CD1c-positive myeloid dendritic cell (primary cell): ENCODE data around the gene PTGER3.

Experiments
- DNase-seq: peaks from one replicate; pipeline ENCODE4 v3.0.0-alpha.2; 2016; ENCODE audit errors: extremely low spot score

Gene PTGER3

DNA sequence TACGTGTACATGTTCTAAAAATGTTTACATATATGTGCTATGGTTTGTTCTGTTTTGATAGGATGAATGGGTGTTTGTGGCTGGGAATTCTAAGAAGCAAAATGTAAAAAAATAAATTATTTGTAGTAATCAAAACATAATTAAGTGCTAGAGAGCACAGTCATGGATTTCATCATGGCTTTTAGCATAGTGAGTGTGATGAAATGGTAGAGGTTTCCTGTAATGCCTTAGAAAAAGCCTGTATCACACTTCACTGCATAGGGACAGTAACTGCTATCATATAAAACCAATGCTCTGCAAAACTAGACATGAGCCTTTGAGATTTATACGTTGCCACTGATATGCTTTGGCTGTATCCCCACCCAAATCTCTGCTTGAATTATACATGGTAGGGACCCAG is 99.8 kb downstream of the PTGER3 start:
- no peak for DNase-seq

DNA sequence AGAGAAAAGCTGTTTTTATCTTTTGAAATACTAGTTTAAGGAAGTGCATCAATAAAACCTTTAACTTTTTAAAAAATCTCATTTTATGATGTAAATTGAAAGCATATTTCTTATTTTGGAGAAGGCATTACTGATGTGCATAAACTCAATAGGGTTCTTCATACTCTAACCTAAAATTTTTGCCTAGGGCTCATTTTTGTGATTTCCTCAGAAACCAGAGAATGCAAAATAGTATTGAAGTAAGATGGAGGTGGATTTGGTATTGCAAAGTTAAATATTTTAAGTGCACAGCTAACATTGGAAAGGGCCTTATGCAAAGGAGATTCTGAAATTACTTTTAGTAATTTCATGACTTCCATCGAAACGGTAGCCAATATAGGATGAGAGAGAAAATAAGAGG is 101.9 kb downstream of the PTGER3 start:
- DNase-seq, result no peak

DNA sequence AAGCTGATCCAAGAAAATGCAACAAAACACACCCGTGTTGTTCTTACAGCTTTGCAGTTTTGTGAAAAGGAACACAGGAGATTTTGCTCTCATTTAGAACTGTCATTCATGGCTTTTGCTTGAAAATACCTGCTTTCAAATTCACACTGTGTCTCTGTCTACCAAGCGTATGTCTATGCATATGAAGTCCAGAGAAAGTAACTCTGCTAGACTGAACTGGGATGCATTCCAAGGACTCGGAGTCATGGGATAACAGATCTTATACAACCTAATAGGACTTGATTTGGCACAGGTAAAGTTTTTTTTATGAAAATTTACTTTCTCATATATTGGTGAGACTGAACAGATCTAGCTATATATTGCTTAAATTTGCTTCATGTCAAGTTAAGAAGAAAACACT is 102.4 kb downstream of the PTGER3 start:
- DNase-seq, result no peak

DNA sequence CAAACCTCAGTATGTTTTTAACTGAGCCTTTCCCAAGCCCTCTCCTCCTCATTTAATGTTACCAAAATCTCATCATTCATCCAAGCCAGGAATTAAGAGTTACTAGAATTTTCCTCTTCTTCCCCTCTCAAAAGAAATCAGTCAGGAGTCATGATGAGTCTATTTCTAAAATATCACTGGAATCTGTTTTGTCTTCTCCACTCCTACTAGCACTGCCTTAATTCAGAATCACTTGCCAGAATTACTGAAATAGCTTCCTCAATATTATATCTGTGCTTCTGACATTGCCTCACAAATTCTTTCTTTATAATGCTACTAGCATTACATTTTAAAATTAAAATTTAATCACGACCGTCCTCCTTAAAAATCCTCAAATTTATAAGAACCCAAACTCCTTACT is 106.1 kb downstream of the PTGER3 start:
- no peak for DNase-seq

DNA sequence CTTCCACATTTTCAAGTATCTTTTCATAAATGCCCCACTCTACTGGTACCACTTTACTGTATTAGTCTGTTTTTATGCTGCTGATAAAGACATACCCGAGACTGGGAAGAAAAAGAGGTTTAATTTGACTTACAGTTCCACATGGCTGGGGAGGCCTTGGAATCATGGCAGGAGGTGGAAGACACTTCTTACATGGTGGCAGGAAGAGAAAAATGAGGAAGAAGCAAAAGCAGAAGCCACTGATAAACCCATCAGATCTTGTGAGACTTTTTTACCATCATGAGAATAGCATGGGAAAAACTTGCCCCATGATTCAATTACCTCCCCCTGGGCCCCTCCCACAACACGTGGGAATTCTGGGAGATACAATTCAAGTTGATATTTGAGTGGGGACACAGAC is 107.2 kb downstream of the PTGER3 start:
- peak; percentile 4 for DNase-seq

DNA sequence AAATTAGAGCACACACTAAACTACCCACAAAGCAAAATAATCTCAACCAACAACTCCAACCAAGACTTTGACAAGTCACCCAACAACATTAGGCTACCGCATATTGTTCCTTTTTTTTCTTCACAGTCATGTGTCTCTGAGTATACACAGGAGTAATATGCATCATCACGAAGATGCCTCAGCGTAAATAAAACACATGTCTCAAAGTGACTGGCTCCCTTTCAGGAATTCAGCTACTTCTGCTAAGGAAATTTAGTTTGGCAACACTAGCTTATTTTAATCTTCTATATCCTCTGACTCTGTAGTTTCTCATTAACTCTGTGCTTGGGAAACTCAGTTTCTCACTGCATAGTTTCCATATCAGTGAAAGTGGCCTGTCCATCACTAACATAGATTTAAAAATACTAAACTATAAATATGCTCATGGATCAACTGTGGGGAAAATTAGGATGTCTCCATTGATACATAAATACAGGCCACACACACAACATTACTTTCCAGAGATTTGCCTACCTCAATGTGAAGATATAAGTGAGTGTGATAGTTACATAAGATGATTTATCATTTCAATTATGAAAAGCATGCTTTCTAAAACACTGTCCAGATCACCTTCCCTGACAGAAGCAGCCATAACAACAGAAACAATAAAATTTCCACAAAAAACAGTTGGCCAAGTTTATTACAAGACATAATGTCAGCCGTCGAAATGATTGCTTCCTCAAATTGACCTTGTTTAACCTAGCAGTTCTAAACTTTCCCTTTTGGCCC is 113.2 kb downstream of the PTGER3 start:
- DNase-seq, result peak; percentile 30

DNA sequence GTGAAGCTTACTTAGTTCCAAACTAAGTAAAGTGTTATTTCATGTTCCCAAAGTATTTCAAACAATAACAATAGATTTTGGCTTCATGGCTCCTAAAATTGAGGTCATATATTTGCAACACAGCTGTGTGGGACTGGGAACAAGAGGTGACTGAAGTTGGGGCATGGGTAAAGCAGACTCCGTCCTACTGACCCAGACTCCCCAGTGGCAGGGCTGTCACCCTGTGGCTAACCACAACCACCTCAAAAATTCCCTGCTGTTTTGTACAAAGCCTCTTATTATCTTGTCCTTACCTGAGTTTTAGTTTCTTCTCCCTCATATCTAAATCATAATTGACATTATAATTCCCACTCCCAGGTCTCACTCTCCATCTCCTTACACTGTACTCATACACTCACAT is 117.6 kb downstream of the PTGER3 start:
- DNase-seq, result no peak

DNA sequence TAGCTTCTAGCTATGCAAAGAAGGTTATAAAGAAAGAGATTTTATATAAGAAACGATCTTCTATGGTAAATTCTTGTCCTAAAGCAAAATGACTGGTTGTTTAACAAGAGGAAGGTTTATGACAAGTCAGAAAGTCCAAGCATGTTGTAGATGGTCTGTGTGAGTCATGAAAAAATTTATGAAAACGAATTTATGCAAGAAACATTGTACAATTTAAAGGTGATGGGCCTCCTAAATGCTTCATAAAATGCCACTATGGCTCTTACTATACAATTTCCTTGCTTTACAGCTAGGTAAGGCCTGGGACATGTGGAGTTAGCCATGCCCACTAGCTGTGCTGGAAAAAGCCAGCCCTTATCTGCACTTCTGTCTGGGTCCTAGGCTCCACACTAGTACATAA is 125.4 kb downstream of the PTGER3 start:
- DNase-seq, result no peak
